HepG2 (cell line): ENCODE data around the gene ARFGAP1. TPM values are rescaled to one million over a fixed set of nuclear protein-coding genes. Genes with fewer than 3 reads are reported as not detected.

ENCODE experiments used
- ATAC-seq: fragments of 200-7000 bp; cut with Tn5 transposase; 3 replicates; pipeline ENCODE4 v1.9.1; 2020; ENCODE audit warnings: mild to moderate bottlenecking, moderate library complexity
- BruUV-seq: library from RNA; stranded (reverse); fragments of 400-500 nt; replicated peaks from 2 replicates; lab custom pipeline; 2021; lab: Mats Ljungman, UMichigan
- CTCF ChIA-PET: fragments of 300-600 bp; formaldehyde crosslinking; extraction: SDS; loops from one replicate; lab custom pipeline; 2021; ENCODE audit warnings: low total read pairs, inconsistent platforms, low intra/inter-chr PET ratio; lab: Yijun Ruan, JAX
- POLR2A ChIA-PET: fragments of 350-600 bp; sonication (Branson Sonifier 250); formaldehyde crosslinking; loops from one replicate; lab custom pipeline; 2020; ENCODE audit warnings: antibody characterized with exemption, inconsistent platforms; lab: Yijun Ruan, JAX
- DNase-seq: peaks from one replicate; pipeline ENCODE4 v3.0.0-alpha.2; 2015; ENCODE audit warnings: low spot score
- FAIRE-seq: peaks from 3 replicates; lab custom pipeline; 2011; peaks lifted over from hg19 to GRCh38; lab: Jason Lieb, UNC
- H2AFZ ChIP-seq: one replicate; pipeline ENCODE4 v1.6.1; 2011; ENCODE audit warnings: low read length, inconsistent platforms
- H3K27ac ChIP-seq: fragments of 300-600 bp; 3 replicates; pipeline ENCODE4 v1.8.0; 2011; ENCODE audit warnings: mixed run types, mild to moderate bottlenecking, mixed read lengths, low read length, inconsistent platforms; ENCODE audit not compliant: insufficient read depth; ENCODE audit errors: extremely low read length
- H3K27me3 ChIP-seq, 2 experiments: fragments of 200-600 bp in 1 of 2; 2 replicates in 1 of 2; 3 replicates in 1 of 2; pipeline versions ENCODE4 v1.6.0 to v1.8.0; 2011; ENCODE audit warnings: low read length in 2 of 2, mild to moderate bottlenecking in 2 of 2, moderate library complexity in 2 of 2, inconsistent platforms in 1 of 2; ENCODE audit not compliant: insufficient read depth in 2 of 2, control insufficient read depth in 1 of 2
- H3K36me3 ChIP-seq, 2 experiments: fragments of 200-600 bp in 1 of 2; replicated peaks in 1 of 2; 2 replicates in 1 of 2; 3 replicates in 1 of 2; pipeline versions ENCODE4 v1.5.1 to v1.8.0; 2011; ENCODE audit warnings: low read length in 2 of 2, inconsistent platforms in 1 of 2; ENCODE audit not compliant: insufficient read depth in 2 of 2, control insufficient read depth in 1 of 2
- H3K4me1 ChIP-seq: 2 replicates; pipeline ENCODE4 v1.5.1; 2012; ENCODE audit warnings: low read length, inconsistent platforms; ENCODE audit not compliant: insufficient read depth
- H3K4me2 ChIP-seq: 2 replicates; pipeline ENCODE4 v1.6.0; 2011; ENCODE audit warnings: low read depth, low read length, inconsistent platforms
- H3K4me3 ChIP-seq, 3 experiments: fragments of 200-600 bp in 1 of 3; sonication (generic), shearing (Covaris generic) in 1 of 3; replicated peaks in 1 of 3; 2 replicates each; pipeline ENCODE4 v1.5.1; 2011 to 2016; ENCODE audit warnings: low read length in 3 of 3, inconsistent platforms in 2 of 3, low read depth in 2 of 3, mild to moderate bottlenecking in 2 of 3, control low read depth in 1 of 3, mixed read lengths in 1 of 3; ENCODE audit not compliant: insufficient read depth in 1 of 3
- H3K79me2 ChIP-seq: one replicate; pipeline ENCODE4 v1.6.1; 2011; ENCODE audit warnings: low read length, inconsistent platforms; ENCODE audit not compliant: insufficient read depth
- H3K9ac ChIP-seq: 2 replicates; pipeline ENCODE4 v1.6.0; 2011; ENCODE audit warnings: mild to moderate bottlenecking, low read depth, low read length, inconsistent platforms; ENCODE audit not compliant: insufficient read depth
- H3K9me3 ChIP-seq: 2 replicates; pipeline ENCODE4 v1.5.1; 2012; ENCODE audit warnings: mild to moderate bottlenecking, low read length
- H4K20me1 ChIP-seq: 2 replicates; pipeline ENCODE4 v1.6.0; 2011; ENCODE audit warnings: inconsistent platforms, mild to moderate bottlenecking, low read length, moderate library complexity; ENCODE audit not compliant: insufficient read depth
- ARNT2 ChIP-seq: sonication (generic); formaldehyde crosslinking; IDR thresholded peaks from 2 replicates; pipeline ENCODE4 v1.8.0; 2022; ENCODE audit warnings: mild to moderate bottlenecking, low read depth, missing genetic modification reagents, moderate library complexity
- FOSL1 ChIP-seq: sonication (generic); formaldehyde crosslinking; IDR thresholded peaks from 2 replicates; pipeline ENCODE4 v1.9.0; 2021; ENCODE audit warnings: missing genetic modification reagents, borderline replicate concordance
- FOXO4 ChIP-seq: sonication (generic); formaldehyde crosslinking; conservative IDR thresholded peaks from 2 replicates; pipeline ENCODE4 v1.8.1; 2023; ENCODE audit warnings: missing genetic modification reagents
- GPBP1L1 ChIP-seq: sonication (generic); formaldehyde crosslinking; IDR thresholded peaks from 2 replicates; pipeline ENCODE4 v1.5.0; 2020; ENCODE audit warnings: mild to moderate bottlenecking, missing genetic modification reagents
- TBX2 ChIP-seq: sonication (generic); formaldehyde crosslinking; IDR thresholded peaks from 2 replicates; pipeline ENCODE4 v1.5.0; 2020; ENCODE audit warnings: missing genetic modification reagents, mild to moderate bottlenecking, borderline replicate concordance
- WGBS: methylation state at CpG from one replicate; pipeline ENCODE4 v1.1.6; 2017; ENCODE audit warnings: low lambda C conversion rate; 5-methylcytosine and 5-hydroxymethylcytosine counted together
- in situ Hi-C: cut with HindIII; loops from 2 replicates; pipeline ENCODE4 v1.10.0; 2017; ENCODE audit warnings: low pct_unique_long_range_greater_than_20kb; ENCODE audit not compliant: extremely low pct_ligation_motif_present
- intact Hi-C: fragments of 100-400 bp; cut with micrococcal nuclease; formaldehyde crosslinking; loops from one replicate; pipeline ENCODE4 v1.10.0; 2022; ENCODE audit not compliant: unreplicated experiment
- polyA plus RNA-seq, 8 experiments: library from polyadenylated mRNA; depleted of rRNA in 3 of 8; stranded (reverse) in 7 of 8; unstranded in 1 of 8; fragments of >200 nt; fragmentation: Illumina TruSeq in 4 of 8; extraction: Trizol in 4 of 8; gene quantifications; 2 replicates each; pipeline versions ENCODE4 v1.2.1 to v1.2.3, GENCODE V29; 2011 to 2016; ENCODE audit warnings: low read depth in 4 of 8, missing spikeins in 1 of 8, mixed read lengths in 1 of 8; ENCODE audit not compliant: insufficient read depth in 1 of 8
- total RNA-seq, 5 experiments: library from RNA; depleted of rRNA; stranded (reverse); fragments of >200 nt; fragmentation: Illumina TruSeq; extraction: Trizol; gene quantifications; 2 replicates each; pipeline ENCODE4 v1.2.3, GENCODE V29; 2016; ENCODE audit warnings: low read depth in 1 of 5

Gene ARFGAP1
- total and polyA plus RNA-seq, 2 of the 13 experiments (the other 11 are each of a cell fraction or from before 2014, with no cell fraction given): 132 TPM

- 48% methylated on average over 21 of the region's 31 CpGs for WGBS
- Histone ChIP-seq H3K9me3 (no peaks in the 10 kb centered on the region), H3K4me1 (no peaks in the 10 kb centered on the region), H3K27ac (no peak overlapping the region), H3K27me3 (peaks cover 13 to 59% of the 10 kb centered on the region in 2 experiments; a peak in 4 of 5 replicates), H3K4me2 (no peak overlapping the region), H3K4me3 (no peak overlapping the region), H3K9ac (no peak overlapping the region), H3K36me3 (no peaks in the 10 kb centered on the region), H3K79me2 (no peaks in the 10 kb centered on the region), H4K20me1 (peaks cover 8% of the 10 kb centered on the region; the same call in 1 of the 2 replicates), H2AFZ (no peak overlapping the region)
- DNase-seq (no peak), FAIRE-seq (no peak), ATAC-seq (no peak)
- TF ChIP-seq TBX2 (CRISPR knock-in tag) (no peak), GPBP1L1 (CRISPR knock-in tag) (no peak), FOXO4 (CRISPR knock-in tag) (no peak), ARNT2 (no peak), FOSL1 (no peak)
- no TSS peak for BruUV-seq
- in situ Hi-C loops: no loop called here
- POLR2A ChIA-PET: no interaction called here
- CTCF ChIA-PET: no interaction called here
- intact Hi-C loops: no loop called here
Observed at GRCh38 chr20:63315731-63316491, 43.3 kb downstream of the ARFGAP1 start.
